Measurements from ENCODE around the gene JARID2. TPM values are rescaled to one million over a fixed set of nuclear protein-coding genes. Genes with fewer than 3 reads are reported as not detected.
"Not testable (repeated sequence)": the region's sequence is repeated elsewhere in the genome, so short reads cannot be mapped to it uniquely, and the experiment has no call there.

Gene JARID2
- total RNA-seq, 2 donors from 2014 or later = 8.3 to 12.8 TPM

- H3K4me1 ChIP-seq (ENCODE audit: control insufficient read depth in 1 of 2, low read depth in 2 of 2) = peaks cover 0 to 5% of the 10 kb centered on the region in 2 donors
- no peak overlapping the region for H3K4me3 ChIP-seq
- H3K9me3 ChIP-seq = no peaks in the 10 kb centered on the region
- ATAC-seq (ENCODE audit: insufficient number of reproducible peaks, low FRiP score, low read depth) (no peak), DNase-seq (ENCODE audit: low spot score) (no peak)
- H3K36me3 ChIP-seq = no peaks in the 10 kb centered on the region
- H3K27me3 ChIP-seq (replicated peaks; ENCODE audit: insufficient read depth) = no peaks in the 10 kb centered on the region
- no peak overlapping the region for H3K27ac ChIP-seq
- no peak for TF ChIP-seq CTCF (IDR thresholded peaks at IDR 0.05)
These were observed 166.9 kb downstream of the JARID2 start for GRCh38 chr6:15412767-15413166.

GRCh38 chr6:15413466-15414234, 167.8 kb downstream of the JARID2 start:
- ATAC-seq (ENCODE audit: insufficient number of reproducible peaks, low FRiP score, low read depth) = no peak

GRCh38 chr6:15414235-15414612, 168.4 kb downstream of the JARID2 start:
- Histone ChIP-seq H3K4me1 (ENCODE audit: control insufficient read depth in 1 of 2, low read depth in 2 of 2) (peaks cover 0 to 5% of the 10 kb centered on the region in 2 donors), H3K36me3 (no peaks in the 10 kb centered on the region), H3K27ac (no peak overlapping the region), H3K9me3 (peaks cover 7% of the 10 kb centered on the region), H3K27me3 (replicated peaks; ENCODE audit: insufficient read depth) (no peaks in the 10 kb centered on the region), H3K4me3 (no peak overlapping the region)
- TF ChIP-seq CTCF (IDR thresholded peaks at IDR 0.05) = no peak
- DNase-seq (ENCODE audit: low spot score) (no peak), ATAC-seq (ENCODE audit: insufficient number of reproducible peaks, low FRiP score, low read depth) (no peak)

More at GRCh38 chr6:15413466-15414234, 167.8 kb downstream of the JARID2 start:
- Histone ChIP-seq H3K9me3 (peaks cover 2% of the 10 kb centered on the region), H3K4me3 (no peak overlapping the region), H3K36me3 (no peaks in the 10 kb centered on the region), H3K4me1 (ENCODE audit: control insufficient read depth in 1 of 2, low read depth in 2 of 2) (peaks cover 0 to 5% of the 10 kb centered on the region in 2 donors), H3K27me3 (replicated peaks; ENCODE audit: insufficient read depth) (no peaks in the 10 kb centered on the region), H3K27ac (no peak overlapping the region)
- no peak for DNase-seq (ENCODE audit: low spot score)
- TF ChIP-seq CTCF (IDR thresholded peaks at IDR 0.05) = no peak

- H3K27me3 ChIP-seq (replicated peaks; ENCODE audit: insufficient read depth); H3K27ac ChIP-seq; H3K4me3 ChIP-seq; H3K4me1 ChIP-seq (ENCODE audit: control insufficient read depth in 1 of 2, low read depth in 2 of 2); DNase-seq (ENCODE audit: low spot score); H3K36me3 ChIP-seq; ATAC-seq (ENCODE audit: insufficient number of reproducible peaks, low FRiP score, low read depth): not testable (repeated sequence)
- H3K9me3 ChIP-seq = peaks cover 14% of the 10 kb centered on the region
These were observed 169.8 kb downstream of the JARID2 start for GRCh38 chr6:15415622-15416021.

- peaks cover 14% of the 10 kb centered on the region for H3K9me3 ChIP-seq
- DNase-seq (ENCODE audit: low spot score) (no peak), ATAC-seq (ENCODE audit: insufficient number of reproducible peaks, low FRiP score, low read depth) (no peak)
- no peak overlapping the region for H3K27ac ChIP-seq
- peaks cover 0 to 5% of the 10 kb centered on the region in 2 donors for H3K4me1 ChIP-seq (ENCODE audit: control insufficient read depth in 1 of 2, low read depth in 2 of 2)
- no peak for TF ChIP-seq CTCF (IDR thresholded peaks at IDR 0.05)
- no peaks in the 10 kb centered on the region for H3K27me3 ChIP-seq (replicated peaks; ENCODE audit: insufficient read depth)
- no peak overlapping the region for H3K4me3 ChIP-seq
- H3K36me3 ChIP-seq = no peaks in the 10 kb centered on the region
These were observed 171.2 kb downstream of the JARID2 start for GRCh38 chr6:15416932-15417509.

Measured in thoracic aorta (tissue), 2 donors.